Measurements from ENCODE around the gene SMYD3. TPM values are rescaled to one million over a fixed set of nuclear protein-coding genes. Genes with fewer than 3 reads are reported as not detected.

SMYD3 gene
- total RNA-seq, 2 donors from 2014 or later = 8.8 to 19.0 TPM

- H3K9me3 ChIP-seq = no peaks in the 10 kb centered on the region
- DNase-seq (ENCODE audit: low spot score) = no peak
- no peaks in the 10 kb centered on the region for H3K36me3 ChIP-seq
- no peak overlapping the region for H3K27ac ChIP-seq
- ATAC-seq (ENCODE audit: insufficient number of reproducible peaks, low FRiP score, low read depth) = no peak
- no peak overlapping the region for H3K4me3 ChIP-seq
- no peaks in the 10 kb centered on the region for H3K4me1 ChIP-seq (ENCODE audit: control insufficient read depth in 1 of 2, low read depth in 2 of 2)
- no peaks in the 10 kb centered on the region for H3K27me3 ChIP-seq (replicated peaks; ENCODE audit: insufficient read depth)
- TF ChIP-seq CTCF (IDR thresholded peaks at IDR 0.05) = no peak
Observed at GRCh38 chr1:246043556-246043955, 463.5 kb downstream of the SMYD3 start.

GRCh38 chr1:246041360-246041759, 465.7 kb downstream of the SMYD3 start:
- Histone ChIP-seq H3K4me1 (ENCODE audit: control insufficient read depth in 1 of 2, low read depth in 2 of 2) (no peaks in the 10 kb centered on the region), H3K4me3 (no peak overlapping the region), H3K27ac (no peak overlapping the region), H3K27me3 (replicated peaks; ENCODE audit: insufficient read depth) (no peaks in the 10 kb centered on the region), H3K9me3 (no peaks in the 10 kb centered on the region), H3K36me3 (no peaks in the 10 kb centered on the region)
- no peak for DNase-seq (ENCODE audit: low spot score)
- no peak for ATAC-seq (ENCODE audit: insufficient number of reproducible peaks, low FRiP score, low read depth)
- no peak for TF ChIP-seq CTCF (IDR thresholded peaks at IDR 0.05)

DNA sequence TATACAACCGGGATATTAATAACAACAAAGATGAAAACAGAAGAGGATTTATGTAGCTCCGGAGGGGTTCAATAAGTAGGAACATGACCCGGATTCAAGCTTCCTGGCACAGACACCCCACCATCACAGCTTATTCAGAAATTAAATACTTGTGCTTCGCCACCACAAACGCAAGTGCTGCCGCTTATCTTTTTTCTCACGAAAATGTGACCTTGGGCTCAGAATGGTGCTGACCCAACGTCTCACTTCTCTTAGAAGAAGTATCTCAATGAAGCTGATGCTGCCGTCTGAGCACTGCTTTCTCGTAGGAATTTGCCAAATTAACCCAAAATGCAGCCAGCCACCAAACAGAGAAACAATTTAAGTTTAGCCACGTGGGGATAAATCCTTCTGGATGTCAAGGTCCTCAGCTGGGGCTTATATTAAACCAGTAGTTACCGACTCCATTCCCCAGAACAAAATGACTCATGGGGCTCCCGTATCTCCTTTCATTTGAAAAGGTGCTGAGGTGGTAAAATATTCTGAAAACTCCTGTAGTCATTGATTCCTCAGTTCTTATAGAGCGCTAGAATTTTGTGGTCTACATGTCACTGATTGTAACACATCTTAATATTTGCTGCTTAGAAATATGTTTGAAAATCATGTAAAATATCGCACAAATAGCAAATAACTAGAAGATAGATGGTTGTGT, 466.7 kb downstream of the SMYD3 start:
- no peaks in the 10 kb centered on the region for H3K36me3 ChIP-seq
- H3K27me3 ChIP-seq (replicated peaks; ENCODE audit: insufficient read depth) = no peaks in the 10 kb centered on the region
- no peaks in the 10 kb centered on the region for H3K9me3 ChIP-seq
- TF ChIP-seq CTCF (IDR thresholded peaks at IDR 0.05) = no peak
- no peak overlapping the region for H3K27ac ChIP-seq
- no peaks in the 10 kb centered on the region for H3K4me1 ChIP-seq (ENCODE audit: control insufficient read depth in 1 of 2, low read depth in 2 of 2)
- ATAC-seq (ENCODE audit: insufficient number of reproducible peaks, low FRiP score, low read depth) (no peak), DNase-seq (ENCODE audit: low spot score) (no peak)
- no peak overlapping the region for H3K4me3 ChIP-seq

DNA sequence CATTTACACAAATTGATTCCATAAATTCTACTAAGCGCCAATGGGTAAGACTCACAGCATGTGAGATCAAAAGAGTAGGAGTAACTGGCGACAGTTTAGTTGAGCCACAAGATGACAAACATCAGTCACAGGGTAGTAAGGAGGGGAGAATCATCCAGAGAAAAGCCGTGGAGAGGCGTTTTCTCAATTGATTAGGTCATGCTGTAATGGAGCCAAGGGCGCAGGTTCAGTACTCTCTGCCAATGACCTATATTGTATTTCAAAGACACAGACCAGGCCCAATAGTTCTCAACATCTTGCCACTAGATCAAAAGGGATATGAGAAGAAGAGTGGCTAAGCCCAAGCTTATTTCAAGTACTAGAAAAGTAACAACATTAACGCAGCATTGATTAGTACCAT, 467.5 kb downstream of the SMYD3 start:
- Histone ChIP-seq H3K4me1 (ENCODE audit: control insufficient read depth in 1 of 2, low read depth in 2 of 2) (no peaks in the 10 kb centered on the region), H3K27ac (no peak overlapping the region), H3K9me3 (no peaks in the 10 kb centered on the region), H3K36me3 (no peaks in the 10 kb centered on the region), H3K4me3 (no peak overlapping the region), H3K27me3 (replicated peaks; ENCODE audit: insufficient read depth) (no peaks in the 10 kb centered on the region)
- ATAC-seq (ENCODE audit: insufficient number of reproducible peaks, low FRiP score, low read depth) (no peak), DNase-seq (ENCODE audit: low spot score) (no peak)
- no peak for TF ChIP-seq CTCF (IDR thresholded peaks at IDR 0.05)

GRCh38 chr1:246037832-246038231, 469.2 kb downstream of the SMYD3 start:
- Histone ChIP-seq H3K27me3 (replicated peaks; ENCODE audit: insufficient read depth) (no peaks in the 10 kb centered on the region), H3K27ac (no peak overlapping the region), H3K4me1 (ENCODE audit: control insufficient read depth in 1 of 2, low read depth in 2 of 2) (no peaks in the 10 kb centered on the region), H3K9me3 (no peaks in the 10 kb centered on the region), H3K36me3 (no peaks in the 10 kb centered on the region), H3K4me3 (no peak overlapping the region)
- ATAC-seq (ENCODE audit: insufficient number of reproducible peaks, low FRiP score, low read depth) = no peak
- no peak for DNase-seq (ENCODE audit: low spot score)
- TF ChIP-seq CTCF (IDR thresholded peaks at IDR 0.05) = no peak
